Measurements from ENCODE around the gene TTC21B.

The TTC21B gene

DNA sequence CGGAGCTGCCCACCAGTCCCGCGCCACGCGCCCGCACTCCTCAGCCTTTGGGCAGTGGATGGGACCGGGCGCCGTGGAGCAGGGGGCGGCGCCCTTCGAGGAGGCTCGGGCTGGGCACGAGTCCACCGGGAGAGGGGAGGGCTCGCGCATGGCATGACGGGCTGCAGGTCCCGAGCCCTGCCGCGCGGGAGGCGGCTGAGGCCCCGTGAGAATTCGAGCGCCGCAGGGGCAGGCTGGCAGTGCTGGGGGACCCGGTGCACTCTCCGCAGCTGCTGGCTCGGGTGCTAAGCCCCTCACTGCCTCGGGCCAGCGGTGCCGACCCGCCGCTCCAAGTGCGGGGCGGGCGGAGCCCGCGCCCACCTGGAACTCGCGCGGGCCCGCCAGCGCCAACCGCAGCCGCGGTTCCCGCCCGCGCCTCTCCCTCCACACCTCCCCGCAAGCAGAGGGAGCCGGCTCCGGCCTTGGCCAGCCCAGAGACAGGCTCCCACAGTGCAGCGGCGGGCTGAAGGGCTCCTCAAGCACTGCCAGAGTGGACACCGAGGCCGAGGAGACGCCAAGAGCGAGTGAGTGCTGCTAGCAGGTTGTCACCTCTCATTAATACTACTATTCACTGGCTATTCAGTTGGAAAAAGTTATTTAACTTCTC, 3.6 kb upstream of the TTC21B start:
- WGBS, 2 donors (ENCODE audit: extremely low coverage in 2 of 2, insufficient read length in 2 of 2, insufficient replicate concordance in 1 of 2), result no CpG with 5 or more reads among the region's 60 CpGs
- Histone ChIP-seq H3K27me3 (ENCODE audit: control insufficient read depth in 3 of 3, insufficient read depth in 3 of 3, low read depth in 1 of 3, low read length in 3 of 3) (no peaks in the 10 kb centered on the region), H3K23ac (ENCODE audit: low read depth, low read length, poor library complexity) (no peak overlapping the region)

DNA sequence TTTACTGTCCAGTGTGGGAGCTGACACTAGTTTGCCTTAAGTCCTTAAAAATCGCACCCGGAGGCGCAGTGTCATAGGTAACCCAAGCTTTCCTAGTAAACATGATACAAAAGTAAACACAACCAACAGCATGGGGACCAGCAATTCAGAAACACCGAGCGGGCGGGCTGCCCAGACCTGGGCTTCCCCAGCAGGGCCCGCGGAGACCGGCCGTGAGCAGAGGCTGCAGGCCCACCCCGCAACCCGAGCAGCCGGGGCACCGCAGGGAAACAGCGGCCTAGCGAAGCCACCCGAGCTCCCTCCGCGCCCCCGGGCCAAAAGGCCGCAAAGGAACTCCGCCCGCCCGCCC, 296 bp downstream of the TTC21B start:
- Histone ChIP-seq H3K4ac (ENCODE audit: low read length) (no peak overlapping the region), H3K9me3 (replicated peaks in 1 of 2; ENCODE audit: control insufficient read depth in 2 of 2, insufficient read depth in 1 of 2, low read depth in 1 of 2, low read length in 2 of 2) (no peaks in the 10 kb centered on the region), H3K18ac (ENCODE audit: low read length) (peak overlapping the region; percentile 97), H3K23ac (ENCODE audit: low read depth, low read length, poor library complexity) (peak overlapping the region; percentile 80), H2BK12ac (ENCODE audit: low read length) (no peak overlapping the region), H2BK15ac (ENCODE audit: low read length) (no peak overlapping the region), H3K14ac (ENCODE audit: low read length) (no peak overlapping the region), H3K4me2 (ENCODE audit: insufficient read depth, low read length, poor library complexity, severe bottlenecking) (peak overlapping the region; percentile 49), H3K36me3 (replicated peaks in 1 of 2; ENCODE audit: control insufficient read depth in 2 of 2, insufficient read depth in 2 of 2, low read length in 2 of 2) (peaks cover 2 to 36% of the 10 kb centered on the region in 2 donors), H2BK120ac (ENCODE audit: low read depth, low read length) (no peak overlapping the region), H3K27me3 (ENCODE audit: control insufficient read depth in 3 of 3, insufficient read depth in 3 of 3, low read depth in 1 of 3, low read length in 3 of 3) (no peaks in the 10 kb centered on the region), H2AK5ac (ENCODE audit: low read depth, low read length) (no peak overlapping the region), H4K91ac (ENCODE audit: low read depth, low read length, poor library complexity) (no peak overlapping the region), H3K79me1 (ENCODE audit: low read depth, low read length) (no peaks in the 10 kb centered on the region), H3K4me3 (ENCODE audit: low read length in 2 of 2) (peak overlapping the region; percentile 77 to 96), H4K8ac (ENCODE audit: low read depth, low read length) (peak overlapping the region; percentile 43), H3K27ac (replicated peaks; ENCODE audit: low read length) (peak overlapping the region; percentile 61), H3K9ac (ENCODE audit: low read depth, low read length, poor library complexity) (peak overlapping the region; percentile 84), H2AFZ (ENCODE audit: low read length) (peak overlapping the region; percentile 81), H2BK5ac (ENCODE audit: low read length) (peak overlapping the region; percentile 53), H3K4me1 (ENCODE audit: control insufficient read depth in 2 of 2, insufficient read depth in 1 of 2, low read depth in 1 of 2, low read length in 2 of 2) (peaks cover 2 to 3% of the 10 kb centered on the region in 2 donors)
- DNase-seq (ENCODE audit: low spot score), result no peak
- no CpG with 5 or more reads among the region's 24 CpGs for WGBS, 2 donors (ENCODE audit: extremely low coverage in 2 of 2, insufficient read length in 2 of 2, insufficient replicate concordance in 1 of 2)

More for the DNA sequence above, 3.6 kb upstream of the TTC21B start:
- H4K91ac ChIP-seq (ENCODE audit: low read depth, low read length, poor library complexity), result no peak overlapping the region
- H4K8ac ChIP-seq (ENCODE audit: low read depth, low read length), result peak overlapping the region; percentile 17
- no peak overlapping the region for H2BK120ac ChIP-seq (ENCODE audit: low read depth, low read length)
- no peak overlapping the region for H3K4ac ChIP-seq (ENCODE audit: low read length)
- H3K36me3 ChIP-seq (replicated peaks in 1 of 2; ENCODE audit: control insufficient read depth in 2 of 2, insufficient read depth in 2 of 2, low read length in 2 of 2), result peaks cover 0 to under 1% of the 10 kb centered on the region in 2 donors
- H3K4me1 ChIP-seq (ENCODE audit: control insufficient read depth in 2 of 2, insufficient read depth in 1 of 2, low read depth in 1 of 2, low read length in 2 of 2), result peaks cover 0 to 2% of the 10 kb centered on the region in 2 donors
- no peak overlapping the region for H3K14ac ChIP-seq (ENCODE audit: low read length)
- H3K27ac ChIP-seq (replicated peaks; ENCODE audit: low read length), result no peak overlapping the region
- H3K9me3 ChIP-seq (replicated peaks in 1 of 2; ENCODE audit: control insufficient read depth in 2 of 2, insufficient read depth in 1 of 2, low read depth in 1 of 2, low read length in 2 of 2), result no peaks in the 10 kb centered on the region
- H2BK5ac ChIP-seq (ENCODE audit: low read length), result no peak overlapping the region
- no peak overlapping the region for H3K18ac ChIP-seq (ENCODE audit: low read length)
- H2AK5ac ChIP-seq (ENCODE audit: low read depth, low read length), result no peak overlapping the region
- H2BK12ac ChIP-seq (ENCODE audit: low read length), result no peak overlapping the region
- no peak overlapping the region for H2BK15ac ChIP-seq (ENCODE audit: low read length)
- no peaks in the 10 kb centered on the region for H3K79me1 ChIP-seq (ENCODE audit: low read depth, low read length)
- H2AFZ ChIP-seq (ENCODE audit: low read length), result no peak overlapping the region
- no peak overlapping the region for H3K4me2 ChIP-seq (ENCODE audit: insufficient read depth, low read length, poor library complexity, severe bottlenecking)
- no peak overlapping the region for H3K9ac ChIP-seq (ENCODE audit: low read depth, low read length, poor library complexity)
- H3K4me3 ChIP-seq (ENCODE audit: low read length in 2 of 2), result peak overlapping the region in 1 of 2 donors; percentile 58
- no peak for DNase-seq (ENCODE audit: low spot score)

DNA sequence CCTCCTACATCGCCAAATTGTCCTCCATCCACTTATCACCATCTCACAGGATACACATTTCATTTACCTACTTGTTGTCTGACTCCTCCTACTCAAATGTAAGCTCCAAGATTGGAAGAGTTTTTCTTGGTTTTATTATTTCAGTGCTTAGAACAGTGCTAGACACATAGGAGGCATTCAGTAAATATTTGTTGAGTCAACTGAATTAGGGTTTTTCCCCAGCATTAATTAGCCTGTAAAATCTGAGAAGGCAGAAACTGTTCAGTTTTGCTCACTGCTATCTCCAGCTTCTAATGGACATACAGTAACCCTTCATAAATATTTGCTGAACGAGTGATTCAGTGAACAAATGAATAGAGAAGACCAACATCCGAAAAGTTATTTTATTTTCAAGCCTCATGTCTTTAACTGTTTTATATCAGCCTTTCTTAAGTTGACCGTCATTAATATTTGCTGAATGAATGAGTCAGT, 800 bp downstream of the TTC21B start:
- H3K4me1 ChIP-seq (ENCODE audit: control insufficient read depth in 2 of 2, insufficient read depth in 1 of 2, low read depth in 1 of 2, low read length in 2 of 2), result peaks cover 2 to 3% of the 10 kb centered on the region in 2 donors
- no peaks in the 10 kb centered on the region for H3K79me1 ChIP-seq (ENCODE audit: low read depth, low read length)
- H2AK5ac ChIP-seq (ENCODE audit: low read depth, low read length), result no peak overlapping the region
- no peak overlapping the region for H2BK12ac ChIP-seq (ENCODE audit: low read length)
- peaks cover 2 to 41% of the 10 kb centered on the region in 2 donors for H3K36me3 ChIP-seq (replicated peaks in 1 of 2; ENCODE audit: control insufficient read depth in 2 of 2, insufficient read depth in 2 of 2, low read length in 2 of 2)
- no peaks in the 10 kb centered on the region for H3K9me3 ChIP-seq (replicated peaks in 1 of 2; ENCODE audit: control insufficient read depth in 2 of 2, insufficient read depth in 1 of 2, low read depth in 1 of 2, low read length in 2 of 2)
- H3K9ac ChIP-seq (ENCODE audit: low read depth, low read length, poor library complexity), result no peak overlapping the region
- H3K14ac ChIP-seq (ENCODE audit: low read length), result no peak overlapping the region
- no peak overlapping the region for H3K18ac ChIP-seq (ENCODE audit: low read length)
- H2AFZ ChIP-seq (ENCODE audit: low read length), result peak overlapping the region; percentile 81
- no CpG with 5 or more reads among the region's 4 CpGs for WGBS, 2 donors (ENCODE audit: extremely low coverage in 2 of 2, insufficient read length in 2 of 2, insufficient replicate concordance in 1 of 2)
- no peak overlapping the region for H2BK5ac ChIP-seq (ENCODE audit: low read length)
- no peak overlapping the region for H3K27ac ChIP-seq (replicated peaks; ENCODE audit: low read length)
- H3K4me3 ChIP-seq (ENCODE audit: low read length in 2 of 2), result peak overlapping the region; percentile 77 to 96
- H3K23ac ChIP-seq (ENCODE audit: low read depth, low read length, poor library complexity), result no peak overlapping the region
- DNase-seq (ENCODE audit: low spot score), result no peak
- no peak overlapping the region for H4K8ac ChIP-seq (ENCODE audit: low read depth, low read length)
- H2BK120ac ChIP-seq (ENCODE audit: low read depth, low read length), result no peak overlapping the region
- no peak overlapping the region for H3K4ac ChIP-seq (ENCODE audit: low read length)
- H2BK15ac ChIP-seq (ENCODE audit: low read length), result no peak overlapping the region
- no peaks in the 10 kb centered on the region for H3K27me3 ChIP-seq (ENCODE audit: control insufficient read depth in 3 of 3, insufficient read depth in 3 of 3, low read depth in 1 of 3, low read length in 3 of 3)
- H3K4me2 ChIP-seq (ENCODE audit: insufficient read depth, low read length, poor library complexity, severe bottlenecking), result peak overlapping the region; percentile 23
- no peak overlapping the region for H4K91ac ChIP-seq (ENCODE audit: low read depth, low read length, poor library complexity)

DNA sequence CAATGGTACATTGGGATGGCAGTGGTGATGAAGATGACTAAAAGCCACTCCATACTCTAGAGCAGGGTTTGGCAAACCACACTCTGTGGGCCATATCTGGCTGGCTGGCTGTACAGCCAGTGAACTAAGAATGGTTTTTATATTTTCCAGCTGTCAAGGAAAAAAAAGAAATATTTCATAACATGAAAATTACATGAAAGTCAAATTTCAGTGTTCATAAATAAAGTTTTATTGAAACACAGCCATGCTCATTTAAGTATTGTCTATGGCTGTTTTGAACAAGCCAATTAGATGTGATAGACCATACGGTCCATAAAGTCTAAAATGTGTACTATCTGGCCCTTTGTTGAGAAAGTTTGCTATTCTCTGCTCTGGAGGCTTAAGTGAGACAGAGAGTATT, 1.5 kb downstream of the TTC21B start:
- Histone ChIP-seq H3K79me1 (ENCODE audit: low read depth, low read length) (no peaks in the 10 kb centered on the region), H3K4me1 (ENCODE audit: control insufficient read depth in 2 of 2, insufficient read depth in 1 of 2, low read depth in 1 of 2, low read length in 2 of 2) (peaks cover 2 to 3% of the 10 kb centered on the region in 2 donors), H3K27me3 (ENCODE audit: control insufficient read depth in 3 of 3, insufficient read depth in 3 of 3, low read depth in 1 of 3, low read length in 3 of 3) (no peaks in the 10 kb centered on the region), H2BK5ac (ENCODE audit: low read length) (no peak overlapping the region), H3K14ac (ENCODE audit: low read length) (no peak overlapping the region), H3K4me3 (ENCODE audit: low read length in 2 of 2) (peak overlapping the region in 1 of 2 donors; percentile 77), H2AFZ (ENCODE audit: low read length) (no peak overlapping the region), H2BK120ac (ENCODE audit: low read depth, low read length) (no peak overlapping the region), H2BK12ac (ENCODE audit: low read length) (no peak overlapping the region), H3K4ac (ENCODE audit: low read length) (no peak overlapping the region), H3K9me3 (replicated peaks in 1 of 2; ENCODE audit: control insufficient read depth in 2 of 2, insufficient read depth in 1 of 2, low read depth in 1 of 2, low read length in 2 of 2) (no peaks in the 10 kb centered on the region), H4K91ac (ENCODE audit: low read depth, low read length, poor library complexity) (no peak overlapping the region), H3K27ac (replicated peaks; ENCODE audit: low read length) (no peak overlapping the region), H3K36me3 (replicated peaks in 1 of 2; ENCODE audit: control insufficient read depth in 2 of 2, insufficient read depth in 2 of 2, low read length in 2 of 2) (peaks cover 5 to 48% of the 10 kb centered on the region in 2 donors), H3K18ac (ENCODE audit: low read length) (no peak overlapping the region), H2BK15ac (ENCODE audit: low read length) (no peak overlapping the region), H4K8ac (ENCODE audit: low read depth, low read length) (no peak overlapping the region), H2AK5ac (ENCODE audit: low read depth, low read length) (no peak overlapping the region), H3K4me2 (ENCODE audit: insufficient read depth, low read length, poor library complexity, severe bottlenecking) (no peak overlapping the region), H3K9ac (ENCODE audit: low read depth, low read length, poor library complexity) (no peak overlapping the region), H3K23ac (ENCODE audit: low read depth, low read length, poor library complexity) (no peak overlapping the region)
- no peak for DNase-seq (ENCODE audit: low spot score)
- WGBS, 2 donors (ENCODE audit: extremely low coverage in 2 of 2, insufficient read length in 2 of 2, insufficient replicate concordance in 1 of 2), result no CpG with 5 or more reads among the region's 1 CpG

Data from neuronal stem cell (in vitro differentiated cells).